Omental fat pad (tissue), 4 donors: ENCODE results near the gene CPSF4. TPM values are rescaled to one million over a fixed set of nuclear protein-coding genes. Genes with fewer than 3 reads are reported as not detected.

Experiments used
- ATAC-seq: fragments of 150-250 bp; one replicate; pipeline ENCODE4 v1.9.1; 2016; ENCODE audit warnings: mild to moderate bottlenecking, moderate library complexity; ENCODE audit not compliant: low FRiP score
- DNase-seq: peaks from one replicate; pipeline ENCODE4 v3.0.0-alpha.2; 2019; ENCODE audit warnings: low spot score
- CTCF ChIP-seq, 3 donors: fragments of 450-650 bp; IDR thresholded peaks; one replicate each; pipeline ENCODE4 v1.5.1; 2016 to 2017; ENCODE audit warnings: antibody characterized with exemption in 3 of 3, mild to moderate bottlenecking in 3 of 3, moderate library complexity in 2 of 3
- total RNA-seq, 4 donors: library from RNA; depleted of rRNA; stranded (reverse); fragments of >200 nt; gene quantifications; one replicate each; pipeline ENCODE4 v1.1.0, GENCODE V29; 2016

CPSF4 gene
- total RNA-seq, 4 donors from 2014 or later, result 24.3 to 49.0 (median 30.1) TPM

GRCh38 chr7:99433158-99433557, 5.6 kb upstream of the CPSF4 start:
- ATAC-seq (no peak), DNase-seq (no peak)
- TF ChIP-seq CTCF (IDR thresholded peaks at IDR 0.05), result no peak

- ATAC-seq, result peak; percentile 10
- no peak for TF ChIP-seq CTCF (IDR thresholded peaks at IDR 0.05)
- no peak for DNase-seq
These were observed 684 bp upstream of the CPSF4 start for GRCh38 chr7:99437946-99438572.

- TF ChIP-seq CTCF (IDR thresholded peaks at IDR 0.05), result no peak
- no peak for ATAC-seq
- DNase-seq, result no peak
These were observed 1.5 kb downstream of the CPSF4 start for GRCh38 chr7:99440195-99440594.

- TF ChIP-seq CTCF (IDR thresholded peaks at IDR 0.05), result no peak
- no peak for ATAC-seq
- no peak for DNase-seq
These were observed 7.4 kb downstream of the CPSF4 start for GRCh38 chr7:99446096-99446495.

GRCh38 chr7:99447943-99448342, 9.2 kb downstream of the CPSF4 start:
- no peak for TF ChIP-seq CTCF (IDR thresholded peaks at IDR 0.05)
- ATAC-seq, result no peak

GRCh38 chr7:99448855-99449254, 10.1 kb downstream of the CPSF4 start:
- TF ChIP-seq CTCF (IDR thresholded peaks at IDR 0.05), result no peak
- ATAC-seq, result no peak
- DNase-seq, result no peak

More at GRCh38 chr7:99447943-99448342, 9.2 kb downstream of the CPSF4 start:
- no peak for DNase-seq

GRCh38 chr7:99449326-99449725, 10.6 kb downstream of the CPSF4 start:
- DNase-seq (no peak), ATAC-seq (no peak)
- TF ChIP-seq CTCF (IDR thresholded peaks at IDR 0.05), result no peak
